ENCODE data around the gene GATD1. TPM values are rescaled to one million over a fixed set of nuclear protein-coding genes. Genes with fewer than 3 reads are reported as not detected.

Gene GATD1
- total RNA-seq, 4 donors from 2014 or later = 27.2 to 68.2 (median 46.0) TPM

DNA sequence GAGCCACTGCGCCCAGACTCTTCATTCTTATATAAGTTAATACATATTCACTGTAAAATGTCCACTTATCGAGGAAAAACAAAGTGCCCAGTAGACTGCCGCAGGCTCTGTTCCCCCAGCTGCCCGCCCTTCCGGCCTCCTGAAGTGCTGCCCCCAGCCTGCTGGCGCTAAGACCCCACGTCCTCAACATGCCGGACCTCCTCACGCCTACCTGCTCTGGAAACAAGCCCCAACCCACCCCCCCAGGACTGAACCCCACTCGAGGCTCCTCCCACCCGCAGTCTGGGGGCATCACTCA, 1.1 kb downstream of the GATD1 start:
- Histone ChIP-seq H3K4me3 (peak overlapping the region; percentile 97), H3K27ac (no peak overlapping the region), H3K9me3 (no peaks in the 10 kb centered on the region), H3K36me3 (peaks cover 30% of the 10 kb centered on the region), H3K27me3 (no peaks in the 10 kb centered on the region), H3K4me1 (peaks cover 39% of the 10 kb centered on the region)
- DNase-seq (ENCODE audit: low spot score in 2 of 2) = no peak
- WGBS = 36% methylated on average over 9 of the region's 11 CpGs
- TF ChIP-seq EP300 (IDR thresholded peaks at IDR 0.05) (no peak), CTCF (IDR thresholded peaks at IDR 0.05) (no peak), POLR2A (IDR thresholded peaks at IDR 0.05) (no peak), POLR2AphosphoS5 (IDR thresholded peaks at IDR 0.05) (no peak)

DNA sequence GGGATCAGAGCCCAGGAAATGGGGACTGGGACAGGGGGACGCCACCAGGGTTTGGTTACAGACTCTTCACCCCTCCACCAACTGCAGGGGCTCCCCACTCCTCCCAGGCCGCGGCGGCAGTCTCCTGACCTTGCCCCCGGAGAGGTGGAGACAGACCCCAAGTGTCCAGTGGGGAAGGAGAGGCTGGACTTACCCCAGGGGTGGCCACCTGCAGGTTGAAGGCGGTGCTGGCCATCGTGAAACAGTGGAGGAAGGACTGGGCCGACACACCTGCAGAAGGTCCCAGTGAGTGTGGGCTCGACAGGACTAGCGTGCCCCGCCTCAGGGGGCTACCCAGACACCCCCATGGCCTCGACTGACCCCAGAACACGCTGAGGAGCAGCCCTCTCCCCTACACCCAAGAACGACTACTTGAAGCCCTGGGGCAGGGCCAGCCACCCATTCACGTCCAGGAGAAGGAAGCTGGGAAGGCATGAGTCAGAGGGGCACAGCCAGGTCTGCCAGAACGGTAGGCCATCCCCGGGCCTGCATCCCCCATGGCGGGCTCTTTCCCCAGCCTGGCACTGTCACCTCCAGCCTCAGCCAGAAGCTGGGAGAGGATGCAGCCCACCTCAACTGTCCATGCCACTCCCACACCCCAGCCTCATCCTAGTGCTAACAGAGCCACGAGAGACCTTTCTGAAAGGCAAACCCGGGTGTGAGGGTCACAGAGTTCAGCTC, 2.3 kb downstream of the GATD1 start:
- peak in 1 of 2 donors; percentile 60 for DNase-seq (ENCODE audit: low spot score in 2 of 2)
- Histone ChIP-seq H3K27ac (no peak overlapping the region), H3K4me1 (peaks cover 39% of the 10 kb centered on the region), H3K27me3 (no peaks in the 10 kb centered on the region), H3K4me3 (no peak overlapping the region), H3K36me3 (peaks cover 41% of the 10 kb centered on the region), H3K9me3 (no peaks in the 10 kb centered on the region)
- 80% methylated on average over 7 of the region's 20 CpGs for WGBS
- TF ChIP-seq POLR2A (IDR thresholded peaks at IDR 0.05) = no peak
- TF ChIP-seq EP300 (IDR thresholded peaks at IDR 0.05) = no peak
- TF ChIP-seq CTCF (IDR thresholded peaks at IDR 0.05) = no peak
- TF ChIP-seq POLR2AphosphoS5 (IDR thresholded peaks at IDR 0.05) = no peak

GRCh38 chr11:773830-774229, 3.5 kb downstream of the GATD1 start:
- Histone ChIP-seq H3K4me3 (no peak overlapping the region), H3K27me3 (no peaks in the 10 kb centered on the region), H3K4me1 (peaks cover 34% of the 10 kb centered on the region), H3K36me3 (peaks cover 45% of the 10 kb centered on the region), H3K27ac (no peak overlapping the region), H3K9me3 (no peaks in the 10 kb centered on the region)
- 90% methylated on average over 2 of the region's 9 CpGs for WGBS
- TF ChIP-seq CTCF (IDR thresholded peaks at IDR 0.05) = no peak
- no peak for TF ChIP-seq EP300 (IDR thresholded peaks at IDR 0.05)
- no peak for TF ChIP-seq POLR2AphosphoS5 (IDR thresholded peaks at IDR 0.05)
- TF ChIP-seq POLR2A (IDR thresholded peaks at IDR 0.05) = no peak
- DNase-seq (ENCODE audit: low spot score in 2 of 2) = no peak

DNA sequence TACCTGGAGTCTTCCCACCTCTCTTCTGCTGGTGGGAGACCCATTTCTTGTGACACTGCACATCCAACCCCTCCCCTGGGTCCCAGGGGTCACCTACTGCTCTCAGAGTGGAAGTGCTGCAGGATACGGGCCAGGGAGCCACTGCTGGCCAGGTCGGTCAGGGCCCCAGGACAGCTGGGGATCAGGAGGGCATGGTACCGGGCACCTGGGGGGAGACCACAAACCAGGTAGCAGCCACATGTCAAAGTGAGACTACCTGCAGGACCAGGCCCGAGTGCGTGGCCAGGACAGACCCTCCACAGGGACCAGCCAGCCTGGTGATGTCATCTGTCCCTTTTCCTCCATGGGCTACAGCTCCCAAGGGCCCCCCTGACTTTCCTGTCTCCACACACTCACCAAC, 3.9 kb downstream of the GATD1 start:
- no peak for TF ChIP-seq POLR2AphosphoS5 (IDR thresholded peaks at IDR 0.05)
- TF ChIP-seq EP300 (IDR thresholded peaks at IDR 0.05) = no peak
- no peak for TF ChIP-seq POLR2A (IDR thresholded peaks at IDR 0.05)
- TF ChIP-seq CTCF (IDR thresholded peaks at IDR 0.05) = no peak
- 90% methylated on average over 2 of the region's 5 CpGs for WGBS
- no peaks in the 10 kb centered on the region for H3K27me3 ChIP-seq
- H3K4me3 ChIP-seq = no peak overlapping the region
- peak in 1 of 2 donors; percentile 64 for DNase-seq (ENCODE audit: low spot score in 2 of 2)
- H3K4me1 ChIP-seq = peaks cover 30% of the 10 kb centered on the region
- peak overlapping the region; percentile 8 for H3K27ac ChIP-seq
- H3K9me3 ChIP-seq = no peaks in the 10 kb centered on the region
- H3K36me3 ChIP-seq = peaks cover 45% of the 10 kb centered on the region

DNA sequence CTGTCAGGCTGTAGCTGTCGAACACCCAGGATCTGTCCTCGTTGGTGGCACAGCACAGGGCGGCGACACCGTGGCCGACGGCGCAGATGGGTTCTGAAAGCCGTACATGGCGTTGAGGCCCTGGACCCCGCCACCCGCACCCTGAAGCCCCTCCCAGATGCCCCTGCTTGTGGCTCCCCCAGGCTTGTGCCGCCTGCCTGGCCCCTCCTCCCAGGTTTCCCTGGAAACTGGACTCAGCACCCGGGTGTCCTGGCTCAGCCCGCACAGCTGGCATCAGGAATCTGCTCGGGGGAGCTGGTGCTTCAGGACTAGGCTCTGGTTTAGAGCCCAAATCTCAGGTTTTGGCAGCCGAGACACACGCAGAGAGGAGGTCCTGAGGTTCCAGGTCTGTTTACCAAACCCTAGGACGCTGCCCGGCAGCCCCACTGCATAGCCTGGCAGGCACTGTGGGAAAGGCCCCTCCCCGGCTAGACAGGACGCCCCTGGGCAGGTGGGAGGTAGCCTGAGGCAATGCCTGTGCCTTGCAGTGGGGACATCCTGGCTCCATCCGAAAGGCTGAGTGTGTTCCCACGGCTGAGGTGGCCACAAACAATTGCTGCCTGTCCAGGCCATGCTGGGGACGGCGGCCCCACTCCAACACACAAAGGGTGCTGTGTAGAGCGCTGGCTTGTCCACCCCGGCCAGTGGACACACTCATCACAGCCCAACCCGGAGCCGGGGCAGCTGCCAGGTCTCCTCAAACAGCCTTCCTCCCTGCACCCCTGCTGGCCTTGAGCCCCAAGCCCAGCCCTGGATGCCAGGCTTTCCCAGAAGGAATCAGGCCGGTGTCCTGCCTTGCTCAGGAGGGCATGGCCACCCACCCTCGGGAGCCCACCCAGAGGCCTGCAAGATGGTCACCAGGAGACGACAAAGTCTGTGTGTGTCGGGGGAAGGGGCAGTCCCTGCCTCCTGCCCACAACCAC, 4.6 kb downstream of the GATD1 start:
- H3K27me3 ChIP-seq = no peaks in the 10 kb centered on the region
- 76% methylated on average over 5 of the region's 34 CpGs for WGBS
- H3K4me1 ChIP-seq = peaks cover 24% of the 10 kb centered on the region
- peak overlapping the region; percentile 22 for H3K27ac ChIP-seq
- no peaks in the 10 kb centered on the region for H3K9me3 ChIP-seq
- TF ChIP-seq EP300 (IDR thresholded peaks at IDR 0.05) = no peak
- TF ChIP-seq CTCF (IDR thresholded peaks at IDR 0.05) = no peak
- TF ChIP-seq POLR2AphosphoS5 (IDR thresholded peaks at IDR 0.05) = no peak
- TF ChIP-seq POLR2A (IDR thresholded peaks at IDR 0.05) = no peak
- DNase-seq (ENCODE audit: low spot score in 2 of 2) = peak in 1 of 2 donors; percentile 62
- H3K36me3 ChIP-seq = peaks cover 45% of the 10 kb centered on the region
- H3K4me3 ChIP-seq = no peak overlapping the region
